IPS DF 6.9 (cell line): ENCODE measurements around the gene B4GALT1.

Experiments
- DNase-seq: peaks from one replicate; pipeline ENCODE4 v3.0.0-alpha.2; 2013; ENCODE audit warnings: low read depth, low spot score
- H3K27ac ChIP-seq: one replicate; pipeline ENCODE4 v1.5.1; 2013; ENCODE audit warnings: low read length, control low read depth
- H3K27me3 ChIP-seq: 2 replicates; pipeline ENCODE4 v1.6.1; 2013; ENCODE audit warnings: mild to moderate bottlenecking, low read length; ENCODE audit not compliant: control insufficient read depth, insufficient read depth
- H3K36me3 ChIP-seq: 2 replicates; pipeline ENCODE4 v1.6.1; 2013; ENCODE audit warnings: low read length; ENCODE audit not compliant: control insufficient read depth, insufficient read depth
- H3K4me1 ChIP-seq: 2 replicates; pipeline ENCODE4 v1.6.1; 2013; ENCODE audit warnings: low read length; ENCODE audit not compliant: control insufficient read depth, insufficient read depth
- H3K4me3 ChIP-seq: 2 replicates; pipeline ENCODE4 v1.5.1; 2013; ENCODE audit warnings: mild to moderate bottlenecking, low read length
- H3K9me3 ChIP-seq: 2 replicates; pipeline ENCODE4 v1.6.1; 2013; ENCODE audit warnings: low read length, inconsistent platforms; ENCODE audit not compliant: control insufficient read depth, insufficient read depth
- WGBS: extraction: QIAGEN DNeasy Blood & Tissue Kit; methylation state at CpG from one replicate; pipeline ENCODE4 v1.1.7; 2013; ENCODE audit warnings: mixed read lengths, missing lambda C conversion rate; ENCODE audit not compliant: insufficient read length, insufficient coverage; 5-methylcytosine and 5-hydroxymethylcytosine counted together

Gene B4GALT1

DNA sequence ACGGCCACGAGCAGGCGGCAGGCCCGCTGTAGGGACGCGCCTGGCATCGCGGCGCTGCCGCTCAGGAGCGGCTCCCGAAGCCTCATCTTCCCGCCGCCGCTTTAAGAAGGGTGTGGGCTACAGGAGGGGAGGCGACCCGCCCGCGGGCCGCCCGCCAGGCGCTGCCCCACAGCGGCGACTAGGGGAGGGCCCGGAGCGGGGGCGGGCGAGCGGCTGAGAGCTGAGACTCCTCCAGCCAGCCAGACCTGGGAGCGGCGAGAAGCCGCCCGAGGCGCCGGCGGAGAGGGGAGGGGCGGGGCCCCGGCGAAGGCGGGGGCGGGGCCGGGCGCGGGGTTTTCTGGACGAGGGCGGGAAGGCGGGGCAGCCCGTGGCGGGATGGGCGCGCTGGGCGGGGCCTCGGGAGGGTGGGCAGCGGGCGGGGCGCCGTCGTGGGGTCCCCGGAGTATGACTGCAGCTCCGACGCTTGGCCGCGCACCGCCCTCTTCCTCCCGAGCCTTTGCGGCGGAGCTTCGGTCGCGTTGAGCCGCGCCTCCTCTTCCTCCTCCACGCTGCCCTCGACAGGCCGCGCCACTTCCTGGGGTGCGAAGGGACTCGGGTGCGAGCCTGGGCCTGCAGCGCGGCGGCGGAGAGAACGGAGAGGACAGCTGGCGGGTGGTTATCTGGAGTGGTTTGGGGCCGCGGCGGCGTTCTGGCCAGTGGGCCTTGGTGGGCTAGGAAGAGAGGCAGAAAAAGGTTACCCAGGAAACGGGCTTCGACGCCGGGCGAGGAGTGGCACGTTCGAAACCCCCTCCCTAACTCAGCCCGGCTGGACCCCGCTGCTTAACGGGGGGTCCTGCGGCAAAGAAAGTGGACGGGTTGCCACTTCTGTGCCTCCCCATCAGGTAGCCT is at the start of gene B4GALT1:
Gene B4GALT1, minus strand, starts transcription at position 253 of the 888 bp plus-strand sequence. Its CDS starts 167 bp downstream, at position 86.
- no peaks in the 10 kb centered on the region for H3K36me3 ChIP-seq
- no peak within 1 kb of the TSS for H3K27ac ChIP-seq
- no peaks in the 10 kb centered on the region; the same call in 1 of the 2 replicates for H3K27me3 ChIP-seq
- no peaks in the 10 kb centered on the region for H3K9me3 ChIP-seq
- peak; percentile 47 for DNase-seq
- peaks cover 5% of the 10 kb centered on the region; the same call in 1 of the 2 replicates for H3K4me1 ChIP-seq
- H3K4me3 ChIP-seq = peak within 1 kb of the TSS; percentile 71; the same call in 1 of the 2 replicates
- no CpG with 5 or more reads among the region's 101 CpGs for WGBS

DNA sequence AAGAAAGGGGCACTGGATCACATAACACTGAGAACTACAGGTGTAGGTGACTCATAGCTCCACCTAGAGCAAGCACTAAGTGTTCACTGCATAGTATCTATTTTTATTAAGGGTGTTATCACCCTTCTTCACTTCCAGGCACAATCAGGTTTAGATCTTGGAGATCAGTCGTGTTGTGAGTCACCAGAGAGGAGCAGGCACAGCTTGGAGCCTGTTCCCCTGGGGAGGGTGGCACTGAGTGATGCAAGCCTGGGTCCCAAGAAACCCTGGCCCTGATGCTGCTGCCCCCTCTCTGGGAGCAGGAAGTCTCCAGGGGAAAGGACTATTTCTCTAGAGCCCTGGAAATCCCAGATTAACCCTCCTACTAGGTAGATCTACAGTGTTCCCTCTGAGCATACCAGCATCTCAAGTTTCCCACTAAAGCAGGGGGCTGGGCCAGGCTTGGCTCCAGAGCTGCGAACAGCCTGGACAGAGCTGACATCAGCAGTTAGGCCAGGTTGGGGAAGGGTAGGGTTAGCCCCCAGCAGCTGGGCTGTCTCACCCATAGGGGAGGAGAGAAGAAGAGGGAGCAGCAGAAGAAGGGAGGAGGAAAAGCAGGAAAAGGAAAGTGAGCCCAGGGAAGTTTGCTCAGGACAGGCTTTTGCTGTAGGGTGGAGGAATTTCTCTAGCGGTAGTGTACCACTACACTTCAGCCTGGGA is 44.7 kb upstream of the B4GALT1 start:
- no peak overlapping the region for H3K27ac ChIP-seq
- no peak overlapping the region for H3K4me3 ChIP-seq
- WGBS = no CpG with 5 or more reads among the region's 3 CpGs
- no peaks in the 10 kb centered on the region for H3K4me1 ChIP-seq
- no peak for DNase-seq
- no peaks in the 10 kb centered on the region for H3K36me3 ChIP-seq
- no peaks in the 10 kb centered on the region for H3K27me3 ChIP-seq
- no peaks in the 10 kb centered on the region for H3K9me3 ChIP-seq

DNA sequence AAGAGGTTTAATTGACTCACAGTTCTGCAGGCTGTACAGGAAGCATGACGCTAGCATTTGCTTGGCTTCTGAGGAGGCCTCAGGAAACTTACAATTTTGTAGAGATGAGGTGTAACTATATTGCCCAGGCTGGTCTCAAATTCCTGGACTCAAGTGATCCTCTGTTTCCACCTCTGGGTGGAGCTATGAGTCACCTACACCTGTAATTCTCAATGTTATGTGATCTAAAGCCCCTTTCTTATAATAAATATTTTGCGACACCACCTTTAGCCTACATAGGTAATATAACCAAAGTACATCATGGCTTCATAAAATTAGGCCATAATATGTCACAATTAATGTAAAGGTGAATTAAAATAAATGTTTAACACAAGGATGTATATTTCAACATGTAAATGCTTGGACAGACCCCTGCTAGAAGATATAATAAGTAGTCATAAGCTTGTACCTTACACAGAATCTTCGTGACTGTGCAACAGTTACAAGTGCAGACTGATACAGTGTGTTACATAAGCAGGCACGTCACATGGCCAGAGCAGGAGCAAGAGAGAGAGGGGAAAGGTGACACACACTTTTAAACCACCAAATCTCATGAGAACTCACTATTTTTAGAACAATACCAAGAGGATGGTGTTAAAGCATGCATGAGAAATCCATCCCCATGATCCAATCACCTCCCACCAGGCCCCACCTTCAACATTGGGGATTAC is 43.0 kb upstream of the B4GALT1 start:
- Histone ChIP-seq H3K27ac (no peak overlapping the region), H3K4me1 (no peaks in the 10 kb centered on the region), H3K9me3 (no peaks in the 10 kb centered on the region), H3K36me3 (no peaks in the 10 kb centered on the region), H3K4me3 (no peak overlapping the region), H3K27me3 (no peaks in the 10 kb centered on the region)
- no peak for DNase-seq
- WGBS = no CpG with 5 or more reads among the region's 4 CpGs

DNA sequence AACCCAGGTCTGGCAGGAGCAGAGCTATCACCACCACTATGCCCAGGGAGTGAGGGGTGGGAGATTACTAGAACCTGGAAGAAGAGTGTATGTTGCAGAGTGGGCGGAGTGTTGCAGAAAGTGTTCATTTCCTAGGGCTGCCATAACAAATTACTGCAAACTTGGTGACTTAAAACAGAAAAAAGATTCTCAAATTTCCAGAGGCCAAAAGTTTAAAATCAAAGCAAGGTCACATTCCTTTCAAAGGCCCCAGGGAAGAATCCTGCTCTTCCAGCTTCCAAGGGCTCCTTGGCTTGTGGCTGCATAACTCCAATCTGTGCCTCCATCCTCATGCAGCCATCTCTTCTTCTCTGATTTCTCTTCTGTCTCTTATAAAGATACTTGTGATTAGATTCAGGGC is 42.3 kb upstream of the B4GALT1 start:
- WGBS = no CpG with 5 or more reads among the region's 1 CpG
- Histone ChIP-seq H3K27me3 (no peaks in the 10 kb centered on the region), H3K4me3 (no peak overlapping the region), H3K9me3 (no peaks in the 10 kb centered on the region), H3K36me3 (no peaks in the 10 kb centered on the region), H3K27ac (no peak overlapping the region), H3K4me1 (no peaks in the 10 kb centered on the region)
- DNase-seq = no peak

- 100% methylated on average over 1 of the region's 11 CpGs for WGBS
- Histone ChIP-seq H3K4me3 (no peak overlapping the region), H3K27ac (no peak overlapping the region)
Measured at GRCh38 chr9:33202552-33203201, 35.5 kb upstream of the B4GALT1 start.

GRCh38 chr9:33202018-33202417 is 34.9 kb upstream of the B4GALT1 start:
- no peak for DNase-seq
- Histone ChIP-seq H3K27ac (no peak overlapping the region), H3K4me3 (no peak overlapping the region), H3K36me3 (no peaks in the 10 kb centered on the region), H3K4me1 (no peaks in the 10 kb centered on the region; the same call in 1 of the 2 replicates), H3K9me3 (no peaks in the 10 kb centered on the region), H3K27me3 (no peaks in the 10 kb centered on the region)
- no CpG with 5 or more reads among the region's 1 CpG for WGBS

More at GRCh38 chr9:33202552-33203201, 35.5 kb upstream of the B4GALT1 start:
- no peak for DNase-seq
- Histone ChIP-seq H3K9me3 (no peaks in the 10 kb centered on the region), H3K27me3 (no peaks in the 10 kb centered on the region), H3K36me3 (no peaks in the 10 kb centered on the region), H3K4me1 (no peaks in the 10 kb centered on the region)

DNA sequence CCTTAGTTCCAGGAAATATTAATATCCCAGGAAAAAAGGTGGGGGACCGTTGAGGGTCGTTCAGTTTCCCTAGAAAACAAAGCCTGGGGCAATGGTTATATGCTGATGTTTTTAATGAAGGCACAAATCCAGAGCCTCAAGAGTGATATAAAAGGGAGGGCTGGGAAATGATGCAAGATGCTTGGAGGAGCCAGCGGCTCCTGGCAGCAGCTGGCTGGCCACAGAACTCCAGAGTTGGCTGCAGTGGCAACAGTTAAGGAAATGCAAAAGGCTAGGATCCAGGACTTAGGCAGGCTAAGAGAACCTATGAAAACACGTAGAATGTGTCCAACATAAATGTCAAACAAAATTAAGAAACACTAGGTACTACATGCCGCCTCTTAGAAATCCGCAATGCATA is 31.0 kb upstream of the B4GALT1 start:
- no peak for DNase-seq
- Histone ChIP-seq H3K4me1 (no peaks in the 10 kb centered on the region; the same call in 1 of the 2 replicates), H3K36me3 (no peaks in the 10 kb centered on the region), H3K27ac (no peak overlapping the region), H3K4me3 (no peak overlapping the region), H3K27me3 (no peaks in the 10 kb centered on the region), H3K9me3 (no peaks in the 10 kb centered on the region)
- no CpG with 5 or more reads among the region's 6 CpGs for WGBS

DNA sequence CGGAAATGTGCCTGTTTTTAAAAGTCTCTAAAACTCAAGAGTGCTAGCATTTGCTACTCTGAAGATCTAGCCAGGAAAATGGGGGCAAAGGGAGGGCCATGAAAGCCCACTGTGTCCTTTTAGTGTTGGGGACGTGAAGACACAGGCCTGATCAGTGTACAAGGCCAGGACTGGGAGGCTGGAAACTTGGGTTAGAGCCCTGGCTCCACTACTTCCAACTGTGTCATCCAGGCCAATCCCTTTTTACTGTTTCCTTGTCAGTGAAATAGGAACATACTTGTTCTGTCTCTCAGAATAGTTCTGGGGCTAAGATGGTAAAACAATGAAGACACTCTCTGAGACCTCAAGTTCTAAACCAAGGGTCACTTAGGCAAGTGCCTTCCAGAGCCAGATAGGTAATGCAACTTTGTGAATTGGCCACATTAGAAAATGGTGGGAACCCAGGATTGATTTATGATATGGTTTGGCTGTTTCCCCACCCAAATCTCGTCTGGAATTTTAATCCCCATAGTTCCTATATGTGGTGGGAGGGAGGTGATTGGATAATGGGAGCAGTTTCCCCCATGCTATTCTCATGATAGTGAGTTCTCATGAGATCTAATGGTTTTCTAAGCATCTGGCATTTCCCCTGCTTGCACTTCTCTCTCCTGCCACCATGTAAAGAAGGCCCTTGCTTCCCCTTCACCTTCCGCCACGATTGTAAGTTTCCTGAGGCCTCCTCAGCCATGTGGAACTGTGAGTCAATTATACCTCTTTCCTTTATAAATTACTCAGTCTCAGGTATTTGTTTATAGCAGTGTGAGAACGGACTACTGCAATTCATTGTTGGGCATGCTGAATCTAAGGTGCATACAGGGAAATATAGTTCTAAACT is 30.4 kb upstream of the B4GALT1 start:
- WGBS = no CpG with 5 or more reads among the region's 6 CpGs
- no peak for DNase-seq
- H3K9me3 ChIP-seq = no peaks in the 10 kb centered on the region
- H3K36me3 ChIP-seq = no peaks in the 10 kb centered on the region
- H3K4me3 ChIP-seq = no peak overlapping the region
- H3K27me3 ChIP-seq = no peaks in the 10 kb centered on the region; the same call in 1 of the 2 replicates
- no peak overlapping the region for H3K27ac ChIP-seq
- H3K4me1 ChIP-seq = no peaks in the 10 kb centered on the region; the same call in 1 of the 2 replicates

DNA sequence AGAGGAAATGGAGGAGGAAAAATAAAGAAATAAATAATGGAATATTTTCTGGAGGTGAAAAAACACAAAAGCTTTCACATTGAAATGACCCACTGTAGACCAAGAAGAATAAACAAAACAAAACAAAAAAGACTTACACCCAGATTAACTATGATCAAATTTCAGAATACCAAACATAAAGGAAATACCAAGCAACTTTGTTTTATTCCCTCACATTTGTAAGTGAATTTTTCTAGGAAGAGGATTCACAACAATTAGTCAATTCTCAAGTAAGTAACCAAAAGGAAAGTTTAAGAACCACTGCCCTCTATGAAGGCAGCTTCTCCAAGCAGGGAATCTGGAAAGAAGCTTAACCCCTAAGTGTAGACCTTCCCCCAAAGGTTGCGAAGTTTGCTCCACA is 29.6 kb upstream of the B4GALT1 start:
- no peak overlapping the region for H3K27ac ChIP-seq
- no peak for DNase-seq

More for the DNA sequence above, 29.6 kb upstream of the B4GALT1 start:
- Histone ChIP-seq H3K36me3 (no peaks in the 10 kb centered on the region), H3K27me3 (no peaks in the 10 kb centered on the region; the same call in 1 of the 2 replicates), H3K9me3 (no peaks in the 10 kb centered on the region), H3K4me1 (no peaks in the 10 kb centered on the region; the same call in 1 of the 2 replicates), H3K4me3 (no peak overlapping the region)
- WGBS = no CpG with 5 or more reads among the region's 1 CpG
